GM12878 (cell line): ENCODE results near the gene SLC25A41. TPM values are rescaled to one million over a fixed set of nuclear protein-coding genes. Genes with fewer than 3 reads are reported as not detected.

ENCODE experiments used
- ATAC-seq: fragments of 200-7000 bp; cut with Tn5 transposase; 3 replicates; pipeline ENCODE4 v1.9.1; 2020; ENCODE audit warnings: mild to moderate bottlenecking, moderate library complexity
- BruUV-seq: library from RNA; stranded (reverse); fragments of 400-500 nt; replicated peaks from 2 replicates; lab custom pipeline; 2021; lab: Mats Ljungman, UMichigan
- CTCF ChIA-PET: fragments of 300-600 bp; sonication (Branson Sonifier 250); formaldehyde crosslinking; extraction: SDS; loops from one replicate; lab custom pipeline; 2021; ENCODE audit warnings: inconsistent platforms; lab: Yijun Ruan, JAX
- POLR2A ChIA-PET: fragments of 350-600 bp; formaldehyde crosslinking; extraction: SDS; loops from one replicate; lab custom pipeline; 2021; ENCODE audit warnings: inconsistent platforms; lab: Charles Lee
- RAD21 ChIA-PET: fragments of 300-600 bp; sonication (Branson Sonifier 250); formaldehyde crosslinking; loops from one replicate; lab custom pipeline; 2023; ENCODE audit warnings: antibody characterized with exemption; ENCODE audit not compliant: unreplicated experiment; lab: Charles Lee
- SMC1A ChIA-PET: fragments of 300-600 bp; sonication (Branson Sonifier 250); formaldehyde crosslinking; loops from one replicate; lab custom pipeline; 2023; ENCODE audit not compliant: unreplicated experiment, uncharacterized antibody; lab: Charles Lee
- DNase-seq: peaks from one replicate; pipeline ENCODE4 v3.0.0-alpha.2; 2011; ENCODE audit warnings: low read depth, low spot score
- FAIRE-seq: peaks from 3 replicates; lab custom pipeline; 2011; peaks lifted over from hg19 to GRCh38; lab: Jason Lieb, UNC
- H2AFZ ChIP-seq: 2 replicates; pipeline ENCODE4 v1.6.0; 2011; ENCODE audit warnings: low read depth, low read length, control low read depth; ENCODE audit not compliant: control insufficient read depth
- H3K27ac ChIP-seq: 2 replicates; pipeline ENCODE4 v1.5.1; 2011; ENCODE audit warnings: control low read depth; ENCODE audit not compliant: control insufficient read depth, insufficient read depth
- H3K27me3 ChIP-seq, 2 experiments: replicated peaks in 1 of 2; 2 replicates each; pipeline versions ENCODE4 v1.6.0 to v1.6.1; 2011; ENCODE audit warnings: low read length in 1 of 2; ENCODE audit not compliant: control insufficient read depth in 2 of 2, insufficient read depth in 2 of 2
- H3K36me3 ChIP-seq, 2 experiments: 2 replicates each; pipeline ENCODE4 v1.5.1; 2011; ENCODE audit warnings: low read length in 1 of 2; ENCODE audit not compliant: control insufficient read depth in 2 of 2, insufficient read depth in 2 of 2
- H3K4me1 ChIP-seq: 2 replicates; pipeline ENCODE4 v1.6.1; 2011; ENCODE audit warnings: mild to moderate bottlenecking, low read length, moderate library complexity, mixed read lengths; ENCODE audit not compliant: control insufficient read depth, insufficient read depth
- H3K4me2 ChIP-seq: 2 replicates; pipeline ENCODE4 v1.6.0; 2011; ENCODE audit warnings: control low read depth; ENCODE audit not compliant: control insufficient read depth, insufficient read depth
- H3K4me3 ChIP-seq: fragments of 200-600 bp; sonication (generic); 2 replicates; pipeline ENCODE4 v1.5.1; 2016
- H3K79me2 ChIP-seq: 2 replicates; pipeline ENCODE4 v1.6.0; 2011; ENCODE audit warnings: low read length; ENCODE audit not compliant: control insufficient read depth, insufficient read depth
- H3K9ac ChIP-seq: 2 replicates; pipeline ENCODE4 v1.8.0; 2011; ENCODE audit warnings: low read length, control low read depth, mixed read lengths; ENCODE audit not compliant: control insufficient read depth, insufficient read depth
- H3K9me3 ChIP-seq: replicated peaks from 3 replicates; pipeline ENCODE4 v1.5.1; 2011; ENCODE audit warnings: mild to moderate bottlenecking, low read length; ENCODE audit not compliant: control insufficient read depth, insufficient read depth
- H4K20me1 ChIP-seq: 2 replicates; pipeline ENCODE4 v1.6.0; 2011; ENCODE audit not compliant: control insufficient read depth, insufficient read depth
- CBX5 ChIP-seq: sonication (generic); IDR thresholded peaks from 2 replicates; pipeline ENCODE4 v1.6.1; 2016; ENCODE audit warnings: low read depth, moderate library complexity, mild to moderate bottlenecking, inconsistent platforms
- EGR1 ChIP-seq, 2 experiments: IDR thresholded peaks; 1 replicate in 1 of 2; 2 replicates in 1 of 2; pipeline ENCODE4 v1.6.1; 2011 to 2012; ENCODE audit warnings: low read depth in 2 of 2, low read length in 2 of 2, borderline replicate concordance in 1 of 2, mild to moderate bottlenecking in 1 of 2, moderate library complexity in 1 of 2
- LARP7 ChIP-seq: fragments of 450-650 bp; IDR thresholded peaks from 2 replicates; pipeline ENCODE4 v1.6.1; 2017; ENCODE audit warnings: mild to moderate bottlenecking
- MYB ChIP-seq: fragments of 150-350 bp; IDR thresholded peaks from 2 replicates; pipeline ENCODE4 v1.6.1; 2014; ENCODE audit warnings: mild to moderate bottlenecking, low read depth, low read length, borderline replicate concordance
- POLR2AphosphoS2 ChIP-seq: IDR thresholded peaks from 2 replicates; pipeline ENCODE4 v1.6.1; 2011; ENCODE audit warnings: low read depth, mild to moderate bottlenecking, low read length, improper control_type of control experiment, moderate library complexity
- SIN3A ChIP-seq: IDR thresholded peaks from 2 replicates; pipeline ENCODE4 v1.6.1; 2012; ENCODE audit warnings: low read depth, low read length, improper control_type of control experiment
- SPI1 ChIP-seq: IDR thresholded peaks from 2 replicates; pipeline ENCODE4 v1.6.1; 2011; ENCODE audit warnings: low read depth, mild to moderate bottlenecking, low read length, moderate library complexity, borderline replicate concordance; ENCODE audit not compliant: insufficient read depth
- SUPT20H ChIP-seq: IDR thresholded peaks from 2 replicates; pipeline ENCODE4 v1.6.1; 2011; ENCODE audit warnings: low read depth, mild to moderate bottlenecking, low read length, moderate library complexity, borderline replicate concordance; ENCODE audit not compliant: control insufficient read depth
- ZBED1 ChIP-seq: IDR thresholded peaks from 2 replicates; pipeline ENCODE4 v1.6.1; 2016; ENCODE audit warnings: borderline replicate concordance
- WGBS: methylation state at CpG from one replicate; pipeline ENCODE4 v1.1.6; 2016; ENCODE audit warnings: low lambda C conversion rate; ENCODE audit not compliant: insufficient replicate concordance, insufficient coverage; ENCODE audit errors: missing lambda C conversion rate; 5-methylcytosine and 5-hydroxymethylcytosine counted together
- in situ Hi-C: fragments of 300-500 bp; cut with MboI; formaldehyde crosslinking; loops from 9 replicates; pipeline ENCODE4 v1.14.3; 2018; ENCODE audit warnings: mixed read lengths
- intact Hi-C: fragments of 100-400 bp; cut with micrococcal nuclease; formaldehyde crosslinking; loops from one replicate; pipeline ENCODE4 v1.14.2; 2022; ENCODE audit not compliant: unreplicated experiment
- polyA plus RNA-seq, 11 experiments: library from polyadenylated mRNA; depleted of rRNA in 4 of 11; unstranded in 6 of 11; stranded (reverse) in 5 of 11; fragments of >200 nt; fragmentation: Nextera tagmentation in 4 of 11; fragmentation: Illumina TruSeq in 1 of 11; extraction: Ambion mirVana in 4 of 11; extraction: Trizol in 1 of 11; gene quantifications; 1 replicate in 1 of 11; 2 replicates in 10 of 11; pipeline versions ENCODE4 v1.2.1 to v1.2.3, GENCODE V29; 2011 to 2016; ENCODE audit warnings: inconsistent platforms in 2 of 11, missing spikeins in 2 of 11, low read depth in 1 of 11
- total RNA-seq, 4 experiments: library from RNA; depleted of rRNA in 3 of 4; stranded (reverse); fragments of >200 nt in 3 of 4; fragmentation: Illumina TruSeq in 1 of 4; extraction: Trizol in 1 of 4; gene quantifications; 2 replicates each; pipeline versions ENCODE4 v1.2.1 to v1.2.3, GENCODE V29; 2013 to 2021
- TF ChIP-seq, protein P1 (sequence below): IDR thresholded peaks from 2 replicates; pipeline ENCODE4 v1.6.1; 2012; ENCODE audit warnings: low read depth, low read length, improper control_type of control experiment
- TF ChIP-seq, protein P2 (sequence below): IDR thresholded peaks from 2 replicates; pipeline ENCODE4 v1.6.1; 2011; ENCODE audit warnings: borderline replicate concordance, low read depth, mild to moderate bottlenecking, moderate library complexity, mixed read lengths, low read length; ENCODE audit not compliant: insufficient read depth; ENCODE audit errors: extremely low read length
- TF ChIP-seq, protein P3 (sequence below): fragments of 150-350 bp; IDR thresholded peaks from 2 replicates; pipeline ENCODE4 v1.6.1; 2014; ENCODE audit warnings: mild to moderate bottlenecking, low read depth, low read length

Gene SLC25A41
- total and polyA plus RNA-seq, 10 of the 15 experiments (the other 5 are each of a cell fraction or from before 2014, with no cell fraction given) = 0.23 to 1.2 (median 0.43) TPM; not detected in 2

DNA sequence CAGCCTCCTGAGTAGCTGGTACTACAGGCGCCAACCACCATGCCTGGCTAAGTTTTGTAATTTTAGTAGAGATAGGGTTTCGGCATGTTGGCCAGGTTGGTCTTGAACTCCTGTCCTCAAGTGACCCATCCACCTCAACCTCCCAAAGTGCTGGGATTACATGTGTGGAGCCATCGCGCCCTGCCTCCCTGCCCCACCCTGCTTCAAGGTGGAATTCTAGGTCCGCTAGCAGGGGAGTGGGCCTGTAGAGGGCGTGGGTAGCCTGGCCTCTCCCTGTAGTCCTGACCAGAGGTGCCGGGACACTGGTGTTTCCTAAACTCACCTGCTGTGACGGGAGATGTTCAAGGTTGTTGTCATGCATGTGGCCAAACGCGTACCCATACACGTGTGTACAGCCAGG is 398 bp downstream of the SLC25A41 start:
- TF ChIP-seq CBX5 (no peak), MYB (no peak), EGR1 (IDR thresholded peaks at IDR 0.05; ENCODE audit: borderline replicate concordance in 1 of 2, low read depth in 2 of 2, low read length in 2 of 2) (no peak), SUPT20H (no peak), POLR2AphosphoS2 (no peak), LARP7 (no peak), ZBED1 (no peak), SPI1 (no peak), SIN3A (no peak)
- TF ChIP-seq, protein P1, sequence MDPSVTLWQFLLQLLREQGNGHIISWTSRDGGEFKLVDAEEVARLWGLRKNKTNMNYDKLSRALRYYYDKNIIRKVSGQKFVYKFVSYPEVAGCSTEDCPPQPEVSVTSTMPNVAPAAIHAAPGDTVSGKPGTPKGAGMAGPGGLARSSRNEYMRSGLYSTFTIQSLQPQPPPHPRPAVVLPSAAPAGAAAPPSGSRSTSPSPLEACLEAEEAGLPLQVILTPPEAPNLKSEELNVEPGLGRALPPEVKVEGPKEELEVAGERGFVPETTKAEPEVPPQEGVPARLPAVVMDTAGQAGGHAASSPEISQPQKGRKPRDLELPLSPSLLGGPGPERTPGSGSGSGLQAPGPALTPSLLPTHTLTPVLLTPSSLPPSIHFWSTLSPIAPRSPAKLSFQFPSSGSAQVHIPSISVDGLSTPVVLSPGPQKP = no peak
- TF ChIP-seq, protein P2, sequence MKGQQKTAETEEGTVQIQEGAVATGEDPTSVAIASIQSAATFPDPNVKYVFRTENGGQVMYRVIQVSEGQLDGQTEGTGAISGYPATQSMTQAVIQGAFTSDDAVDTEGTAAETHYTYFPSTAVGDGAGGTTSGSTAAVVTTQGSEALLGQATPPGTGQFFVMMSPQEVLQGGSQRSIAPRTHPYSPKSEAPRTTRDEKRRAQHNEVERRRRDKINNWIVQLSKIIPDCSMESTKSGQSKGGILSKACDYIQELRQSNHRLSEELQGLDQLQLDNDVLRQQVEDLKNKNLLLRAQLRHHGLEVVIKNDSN = no peak
- TF ChIP-seq, protein P3, sequence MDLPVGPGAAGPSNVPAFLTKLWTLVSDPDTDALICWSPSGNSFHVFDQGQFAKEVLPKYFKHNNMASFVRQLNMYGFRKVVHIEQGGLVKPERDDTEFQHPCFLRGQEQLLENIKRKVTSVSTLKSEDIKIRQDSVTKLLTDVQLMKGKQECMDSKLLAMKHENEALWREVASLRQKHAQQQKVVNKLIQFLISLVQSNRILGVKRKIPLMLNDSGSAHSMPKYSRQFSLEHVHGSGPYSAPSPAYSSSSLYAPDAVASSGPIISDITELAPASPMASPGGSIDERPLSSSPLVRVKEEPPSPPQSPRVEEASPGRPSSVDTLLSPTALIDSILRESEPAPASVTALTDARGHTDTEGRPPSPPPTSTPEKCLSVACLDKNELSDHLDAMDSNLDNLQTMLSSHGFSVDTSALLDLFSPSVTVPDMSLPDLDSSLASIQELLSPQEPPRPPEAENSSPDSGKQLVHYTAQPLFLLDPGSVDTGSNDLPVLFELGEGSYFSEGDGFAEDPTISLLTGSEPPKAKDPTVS = no peak
- ChIA-PET RAD21 (no interaction called here), SMC1A (no interaction called here), POLR2A (interaction anchor here (0.6 kb wide), 2 partner anchors 10 to 1646 kb away, joined by 5 read pairs; no protein-coding TSS in a partner anchor), CTCF (no interaction called here)
- ATAC-seq (no peak), DNase-seq (no peak), FAIRE-seq (no peak)
- no peaks in the 10 kb centered on the region for H3K9me3 ChIP-seq
- H4K20me1 ChIP-seq = no peaks in the 10 kb centered on the region
- no peak overlapping the region for H3K9ac ChIP-seq
- no peaks in the 10 kb centered on the region for H3K27me3 ChIP-seq
- H3K4me1 ChIP-seq = no peaks in the 10 kb centered on the region
- H3K36me3 ChIP-seq = no peaks in the 10 kb centered on the region
- H3K4me2 ChIP-seq = no peak overlapping the region
- H2AFZ ChIP-seq = no peak overlapping the region
- H3K4me3 ChIP-seq = no peak overlapping the region
- BruUV-seq = no TSS peak
- H3K79me2 ChIP-seq = no peaks in the 10 kb centered on the region
- WGBS = 90% methylated on average over 11 of the region's 11 CpGs
- no peak overlapping the region for H3K27ac ChIP-seq
- intact Hi-C loops = no loop called here
- in situ Hi-C loops = no loop called here
